HFF-Myc (cell line): ENCODE measurements around the gene KCTD15.
"Not testable (repeated sequence)": the region's sequence is repeated elsewhere in the genome, so short reads cannot be mapped to it uniquely, and the experiment has no call there.

Experiments used
- DNase-seq: peaks from one replicate; pipeline ENCODE4 v3.0.0-alpha.2; 2011; ENCODE audit warnings: low read depth; ENCODE audit errors: extremely low read depth
- H3K4me3 ChIP-seq: replicated peaks from 2 replicates; pipeline ENCODE4 v1.5.1; 2011; ENCODE audit warnings: low read depth, mild to moderate bottlenecking, control low read depth, low read length
- TF ChIP-seq, protein P1 (sequence below): IDR thresholded peaks from 2 replicates; pipeline ENCODE4 v1.5.1; 2012; ENCODE audit warnings: mild to moderate bottlenecking, low read depth, low read length, control low read depth; ENCODE audit errors: missing control alignments

Gene KCTD15

GRCh38 chr19:33818411-33818810 lies 21.7 kb downstream of the KCTD15 start:
- no peak for DNase-seq
- no peak overlapping the region for H3K4me3 ChIP-seq
- TF ChIP-seq, protein P1, sequence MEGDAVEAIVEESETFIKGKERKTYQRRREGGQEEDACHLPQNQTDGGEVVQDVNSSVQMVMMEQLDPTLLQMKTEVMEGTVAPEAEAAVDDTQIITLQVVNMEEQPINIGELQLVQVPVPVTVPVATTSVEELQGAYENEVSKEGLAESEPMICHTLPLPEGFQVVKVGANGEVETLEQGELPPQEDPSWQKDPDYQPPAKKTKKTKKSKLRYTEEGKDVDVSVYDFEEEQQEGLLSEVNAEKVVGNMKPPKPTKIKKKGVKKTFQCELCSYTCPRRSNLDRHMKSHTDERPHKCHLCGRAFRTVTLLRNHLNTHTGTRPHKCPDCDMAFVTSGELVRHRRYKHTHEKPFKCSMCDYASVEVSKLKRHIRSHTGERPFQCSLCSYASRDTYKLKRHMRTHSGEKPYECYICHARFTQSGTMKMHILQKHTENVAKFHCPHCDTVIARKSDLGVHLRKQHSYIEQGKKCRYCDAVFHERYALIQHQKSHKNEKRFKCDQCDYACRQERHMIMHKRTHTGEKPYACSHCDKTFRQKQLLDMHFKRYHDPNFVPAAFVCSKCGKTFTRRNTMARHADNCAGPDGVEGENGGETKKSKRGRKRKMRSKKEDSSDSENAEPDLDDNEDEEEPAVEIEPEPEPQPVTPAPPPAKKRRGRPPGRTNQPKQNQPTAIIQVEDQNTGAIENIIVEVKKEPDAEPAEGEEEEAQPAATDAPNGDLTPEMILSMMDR, result no peak

- not testable (repeated sequence) for DNase-seq
These were observed 22.4 kb downstream of the KCTD15 start for GRCh38 chr19:33819078-33819477.

DNA sequence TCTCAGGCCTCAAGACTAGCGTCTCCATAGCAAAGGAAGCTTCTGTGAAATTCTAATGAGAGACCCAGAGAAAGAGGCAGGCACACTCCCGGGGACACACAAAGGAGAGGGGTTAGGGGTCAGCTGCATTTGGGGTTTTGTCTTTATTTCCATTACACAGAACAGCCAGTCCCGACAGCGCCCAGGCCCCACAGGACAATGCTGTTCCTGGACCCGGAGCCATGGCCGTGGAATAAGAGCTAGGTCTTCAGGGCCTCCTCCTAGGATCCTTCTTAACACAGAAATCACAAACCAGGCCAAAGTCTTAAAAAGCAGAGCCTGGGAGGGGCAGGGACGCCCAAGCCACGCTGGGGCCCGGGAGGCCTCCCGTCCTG lies 22.8 kb downstream of the KCTD15 start:
- no peak for DNase-seq
- peak overlapping the region; percentile 34 for H3K4me3 ChIP-seq
- TF ChIP-seq, protein P1, result no peak

More at GRCh38 chr19:33819078-33819477, 22.4 kb downstream of the KCTD15 start:
- not testable (repeated sequence) for H3K4me3 ChIP-seq

DNA sequence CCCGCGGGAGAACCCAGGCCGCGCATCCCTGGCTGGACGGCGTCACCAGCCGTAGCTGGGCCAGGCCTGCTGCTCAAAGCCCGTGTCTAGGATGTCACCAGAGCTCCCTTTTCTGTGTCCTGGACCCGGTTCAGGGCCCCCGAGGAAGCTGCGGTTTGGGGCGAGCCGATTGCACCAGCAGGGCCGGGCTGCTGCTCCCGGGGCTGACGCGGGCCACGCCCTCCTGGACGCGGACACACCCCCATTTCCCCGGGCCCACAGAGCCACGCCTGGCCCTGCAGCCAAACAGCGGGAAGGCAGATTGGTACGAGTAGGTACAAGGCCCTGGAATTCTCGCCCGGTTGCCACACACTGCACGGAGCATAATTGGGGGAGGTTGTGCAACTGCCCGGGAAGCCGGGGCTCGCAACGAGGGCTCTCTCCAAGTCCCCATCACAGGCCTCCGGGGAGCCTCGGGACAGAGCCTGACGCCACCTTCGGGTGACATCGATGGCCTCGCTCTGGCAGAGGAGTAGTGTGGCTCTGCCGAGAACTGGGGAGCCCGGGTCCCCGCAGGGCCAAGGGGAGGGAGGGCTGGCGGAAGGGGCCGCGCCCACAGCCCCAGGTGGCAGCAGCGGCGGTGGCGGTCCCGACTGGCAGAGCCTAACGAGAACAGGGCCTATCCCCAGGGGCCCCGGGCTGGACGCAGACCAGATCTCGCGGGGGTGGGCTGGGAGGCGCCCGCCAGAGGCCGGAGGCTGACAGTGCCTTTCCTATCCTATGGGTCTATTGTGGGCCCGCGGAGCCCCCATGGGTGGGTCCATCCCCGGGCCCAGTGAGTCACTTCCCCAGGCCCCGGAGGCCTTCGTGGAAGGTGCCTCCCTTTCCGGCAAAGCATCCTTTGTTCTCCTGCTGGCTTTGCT lies 23.5 kb downstream of the KCTD15 start:
- TF ChIP-seq, protein P1, result no peak
- DNase-seq, result no peak
- peak overlapping the region; percentile 34 for H3K4me3 ChIP-seq

DNA sequence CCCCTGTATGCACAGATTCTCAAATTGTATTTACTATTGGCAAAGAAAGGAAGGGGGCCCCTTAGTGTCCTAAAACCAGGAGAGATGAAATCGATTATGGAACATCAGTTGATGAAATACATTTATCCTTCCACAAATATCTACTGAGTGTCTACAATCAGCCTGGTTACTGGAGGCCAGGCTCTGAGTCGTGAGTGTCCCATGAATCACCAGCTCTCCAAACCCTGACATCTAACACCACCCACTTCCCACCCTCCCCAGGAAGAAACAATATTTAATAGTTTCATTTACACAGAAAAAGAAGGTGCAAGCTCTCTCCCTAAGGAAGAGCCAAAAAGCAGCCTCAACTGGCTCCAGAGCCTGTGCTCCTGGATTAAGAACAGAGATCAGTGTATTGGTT lies 25.2 kb downstream of the KCTD15 start:
- TF ChIP-seq, protein P1, result no peak
- H3K4me3 ChIP-seq, result no peak overlapping the region
- no peak for DNase-seq

DNA sequence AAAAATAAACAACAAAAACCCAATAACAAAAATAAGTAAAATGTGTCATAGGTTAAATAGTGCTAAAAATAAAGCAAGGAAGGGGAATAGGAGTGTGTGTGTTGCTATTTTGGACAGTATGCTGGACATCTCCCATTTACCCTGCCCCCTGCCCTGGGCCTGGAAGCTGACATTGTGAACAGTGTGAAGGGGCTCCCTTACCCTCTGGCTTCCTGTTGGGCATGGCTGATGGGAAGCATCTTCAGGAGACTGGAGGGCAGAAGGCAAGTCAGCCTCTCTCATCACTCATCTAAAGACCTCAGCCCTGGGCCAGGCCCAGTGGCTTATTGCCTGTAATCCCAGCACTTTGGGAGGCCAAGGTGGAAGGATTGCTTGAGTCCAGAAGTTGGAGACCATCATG lies 26.7 kb downstream of the KCTD15 start:
- TF ChIP-seq, protein P1, result no peak
- no peak overlapping the region for H3K4me3 ChIP-seq
- no peak for DNase-seq

- no peak overlapping the region for H3K4me3 ChIP-seq
- TF ChIP-seq, protein P1, result no peak
These were observed 28.9 kb downstream of the KCTD15 start for GRCh38 chr19:33825556-33825955.

More at GRCh38 chr19:33825556-33825955, 28.9 kb downstream of the KCTD15 start:
- DNase-seq, result no peak
